H9 (cell line): ENCODE results near the gene CPT1A. TPM values are rescaled to one million over a fixed set of nuclear protein-coding genes. Genes with fewer than 3 reads are reported as not detected.

ENCODE experiments used
- DNase-seq: peaks from one replicate; pipeline ENCODE4 v3.0.0-alpha.2; 2017
- H2AFZ ChIP-seq: one replicate; pipeline ENCODE4 v1.6.1; 2013; ENCODE audit warnings: mild to moderate bottlenecking, low read length, control low read depth, moderate library complexity
- H2AK5ac ChIP-seq: 2 replicates; pipeline ENCODE4 v1.6.1; 2013; ENCODE audit warnings: low read length, control low read depth, mixed read lengths; ENCODE audit not compliant: insufficient read length
- H2BK120ac ChIP-seq: one replicate; pipeline ENCODE4 v1.6.1; 2013; ENCODE audit warnings: low read depth, mild to moderate bottlenecking, low read length, control low read depth, inconsistent platforms; ENCODE audit not compliant: poor library complexity, severe bottlenecking
- H2BK12ac ChIP-seq: 2 replicates; pipeline ENCODE4 v1.6.1; 2013; ENCODE audit warnings: low read length, control low read depth, mixed read lengths, low read depth; ENCODE audit not compliant: insufficient read length
- H2BK15ac ChIP-seq: 2 replicates; pipeline ENCODE4 v1.6.1; 2013; ENCODE audit warnings: low read depth, low read length, control low read depth
- H2BK20ac ChIP-seq: one replicate; pipeline ENCODE4 v1.6.1; 2013; ENCODE audit warnings: low read depth, mild to moderate bottlenecking, low read length, control low read depth, inconsistent platforms; ENCODE audit not compliant: poor library complexity, severe bottlenecking
- H2BK5ac ChIP-seq: 2 replicates; pipeline ENCODE4 v1.6.1; 2013; ENCODE audit warnings: low read length, control low read depth, mixed read lengths; ENCODE audit not compliant: insufficient read length
- H3K14ac ChIP-seq: 2 replicates; pipeline ENCODE4 v1.6.1; 2013; ENCODE audit warnings: low read length, control low read depth; ENCODE audit not compliant: insufficient read depth
- H3K18ac ChIP-seq: 2 replicates; pipeline ENCODE4 v1.6.1; 2013; ENCODE audit warnings: low read depth, mild to moderate bottlenecking, mixed read lengths, low read length, control low read depth; ENCODE audit not compliant: insufficient read length
- H3K23ac ChIP-seq: 2 replicates; pipeline ENCODE4 v1.6.1; 2013; ENCODE audit warnings: low read length, control low read depth, mixed read lengths, low read depth; ENCODE audit not compliant: insufficient read length
- H3K23me2 ChIP-seq: 2 replicates; pipeline ENCODE4 v1.6.1; 2013; ENCODE audit warnings: low read depth, mild to moderate bottlenecking, mixed read lengths, low read length, control low read depth; ENCODE audit not compliant: insufficient read length, poor library complexity, severe bottlenecking
- H3K27ac ChIP-seq: 2 replicates; pipeline ENCODE4 v1.5.1; 2013; ENCODE audit warnings: low read length, control low read depth, mixed read lengths, low read depth; ENCODE audit not compliant: insufficient read length
- H3K27me3 ChIP-seq: 2 replicates; pipeline ENCODE4 v1.6.1; 2013; ENCODE audit warnings: low read length, control low read depth, inconsistent platforms; ENCODE audit not compliant: insufficient read depth
- H3K4ac ChIP-seq: 2 replicates; pipeline ENCODE4 v1.6.1; 2013; ENCODE audit warnings: low read depth, mild to moderate bottlenecking, control low read depth, inconsistent platforms, low read length, moderate library complexity
- H3K4me1 ChIP-seq: 2 replicates; pipeline ENCODE4 v1.6.1; 2013; ENCODE audit warnings: low read length, control low read depth, inconsistent platforms; ENCODE audit not compliant: insufficient read depth
- H3K4me2 ChIP-seq: 2 replicates; pipeline ENCODE4 v1.6.1; 2013; ENCODE audit warnings: low read length, control low read depth, mixed read lengths; ENCODE audit not compliant: insufficient read length, insufficient read depth
- H3K56ac ChIP-seq: 2 replicates; pipeline ENCODE4 v1.6.1; 2013; ENCODE audit warnings: low read depth, mild to moderate bottlenecking, mixed read lengths, low read length, control low read depth; ENCODE audit not compliant: insufficient read length
- H3K79me1 ChIP-seq: 2 replicates; pipeline ENCODE4 v1.6.1; 2013; ENCODE audit warnings: low read depth, mild to moderate bottlenecking, moderate library complexity, low read length, control low read depth, inconsistent platforms; ENCODE audit not compliant: insufficient read depth, poor library complexity, severe bottlenecking
- H3K79me2 ChIP-seq: 2 replicates; pipeline ENCODE4 v1.6.1; 2013; ENCODE audit warnings: low read length, control low read depth, inconsistent platforms; ENCODE audit not compliant: insufficient read depth
- H3K9ac ChIP-seq: 2 replicates; pipeline ENCODE4 v1.6.1; 2013; ENCODE audit warnings: low read length, control low read depth, mixed read lengths; ENCODE audit not compliant: insufficient read length; ENCODE audit errors: extremely low read depth
- H3K9me3 ChIP-seq: one replicate; pipeline ENCODE4 v1.6.1; 2013; ENCODE audit warnings: low read depth, low read length, inconsistent platforms; ENCODE audit not compliant: control insufficient read depth
- H3T11ph ChIP-seq: one replicate; pipeline ENCODE4 v1.6.1; 2013; ENCODE audit warnings: mild to moderate bottlenecking, low read length, control low read depth, inconsistent platforms
- H4K20me1 ChIP-seq: one replicate; pipeline ENCODE4 v1.6.1; 2013; ENCODE audit not compliant: control insufficient read depth, insufficient read length, insufficient read depth
- H4K5ac ChIP-seq: 2 replicates; pipeline ENCODE4 v1.6.1; 2013; ENCODE audit warnings: low read depth, mild to moderate bottlenecking, mixed read lengths, low read length, control low read depth; ENCODE audit not compliant: insufficient read length
- H4K8ac ChIP-seq: replicated peaks from 2 replicates; pipeline ENCODE4 v1.6.1; 2013; ENCODE audit warnings: low read length, control low read depth, mixed read lengths, low read depth; ENCODE audit not compliant: insufficient read length
- H4K91ac ChIP-seq: 2 replicates; pipeline ENCODE4 v1.6.1; 2013; ENCODE audit warnings: low read depth, mild to moderate bottlenecking, moderate library complexity, mixed read lengths, low read length, control low read depth; ENCODE audit not compliant: insufficient read length
- H3K27ac Mint-ChIP-seq, 3 experiments: 2 replicates in 2 of 3; 3 replicates in 1 of 3; pipeline ENCODE4 v1.8.0; 2020 to 2021; ENCODE audit warnings: mixed read lengths in 3 of 3, mild to moderate bottlenecking in 1 of 3, moderate library complexity in 1 of 3
- H3K27me3 Mint-ChIP-seq: 2 replicates; pipeline ENCODE4 v1.8.0; 2021; ENCODE audit warnings: low read depth, mild to moderate bottlenecking, moderate library complexity, mixed read lengths
- H3K36me3 Mint-ChIP-seq, 3 experiments: 2 replicates in 2 of 3; 3 replicates in 1 of 3; pipeline ENCODE4 v1.8.0; 2020 to 2021; ENCODE audit warnings: low read depth in 3 of 3, mixed read lengths in 3 of 3; ENCODE audit not compliant: insufficient read depth in 1 of 3
- H3K4me1 Mint-ChIP-seq, 2 experiments: 2 replicates each; pipeline ENCODE4 v1.8.0; 2020; ENCODE audit warnings: mixed read lengths in 2 of 2
- H3K4me3 Mint-ChIP-seq, 2 experiments: 2 replicates in 1 of 2; 3 replicates in 1 of 2; pipeline ENCODE4 v1.8.0; 2020 to 2021; ENCODE audit warnings: mild to moderate bottlenecking in 2 of 2, mixed read lengths in 2 of 2, moderate library complexity in 1 of 2
- H3K9me3 Mint-ChIP-seq, 2 experiments: 2 replicates in 1 of 2; 3 replicates in 1 of 2; pipeline ENCODE4 v1.8.0; 2020; ENCODE audit warnings: mild to moderate bottlenecking in 2 of 2, mixed read lengths in 2 of 2, moderate library complexity in 1 of 2
- WGBS: extraction: QIAGEN DNeasy Blood & Tissue Kit; methylation state at CpG from one replicate; pipeline ENCODE4 v1.1.7; 2013; ENCODE audit warnings: missing lambda C conversion rate, low lambda C conversion rate, mixed read lengths; ENCODE audit not compliant: insufficient read length; ENCODE audit errors: extremely low coverage; 5-methylcytosine and 5-hydroxymethylcytosine counted together
- total RNA-seq: library from RNA; stranded (reverse); gene quantifications from 2 replicates; pipeline ENCODE4 v1.2.1, GENCODE V29; 2021
- TF ChIP-seq, protein P1 (sequence below): fragments of 200-600 bp; sonication (generic); conservative IDR thresholded peaks from 3 replicates; pipeline ENCODE4 v1.8.0; 2021; ENCODE audit warnings: antibody characterized with exemption, mild to moderate bottlenecking

The CPT1A gene
- total RNA-seq, 1 experiment from 2014 or later, result 7.5 TPM

DNA sequence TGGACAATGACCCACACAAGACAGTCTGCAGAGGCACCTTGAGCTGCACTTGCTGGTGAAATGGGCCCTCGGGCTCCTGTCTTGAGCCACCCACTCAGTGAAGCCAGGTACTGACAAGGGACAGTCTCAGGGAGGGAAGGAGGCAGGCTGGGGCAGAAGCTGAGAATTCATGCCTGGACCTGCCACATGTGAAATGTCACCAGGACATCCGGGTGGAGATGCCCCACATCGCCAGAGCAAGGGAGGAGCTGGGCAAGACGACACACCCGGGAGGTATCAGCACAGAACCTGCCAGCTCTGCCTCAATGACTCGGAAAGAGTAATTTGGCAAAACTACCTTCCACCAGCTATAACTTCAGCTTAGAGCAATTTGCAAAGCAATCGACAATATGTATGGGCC lies 23.5 kb downstream of the CPT1A start:
- Histone ChIP-seq H3K18ac (no peak overlapping the region), H3K4me1 (no peaks in the 10 kb centered on the region; the same call in 1 of the 2 replicates), H2BK120ac (no peak overlapping the region), H2BK12ac (no peak overlapping the region), H3K4me2 (no peak overlapping the region), H3K79me2 (no peaks in the 10 kb centered on the region), H3K9ac (no peak overlapping the region), H3K27ac (no peak overlapping the region), H3K9me3 (no peaks in the 10 kb centered on the region), H3K27me3 (no peaks in the 10 kb centered on the region), H4K91ac (no peak overlapping the region), H2BK20ac (no peak overlapping the region), H3K14ac (no peak overlapping the region; the same call in 1 of the 2 replicates), H4K5ac (no peak overlapping the region), H3K79me1 (no peaks in the 10 kb centered on the region), H3K4ac (no peak overlapping the region), H4K20me1 (no peaks in the 10 kb centered on the region), H2AK5ac (no peak overlapping the region), H3K56ac (no peak overlapping the region), H3K23ac (no peak overlapping the region), H2AFZ (no peak overlapping the region), H3T11ph (no peak overlapping the region), H2BK5ac (no peak overlapping the region), H2BK15ac (no peak overlapping the region), H4K8ac (no peak overlapping the region), H3K23me2 (no peaks in the 10 kb centered on the region)
- Mint-ChIP-seq H3K4me3 (no peak overlapping the region), H3K27ac (no peak overlapping the region; a peak in 1 of 7 replicates), H3K27me3 (no peaks in the 10 kb centered on the region), H3K4me1 (peaks cover 0 to 4% of the 10 kb centered on the region in 2 experiments; a peak in 3 of 4 replicates), H3K36me3 (no peaks in the 10 kb centered on the region), H3K9me3 (no peaks in the 10 kb centered on the region; a peak in 1 of 5 replicates)
- no peak for DNase-seq
- TF ChIP-seq, protein P1, sequence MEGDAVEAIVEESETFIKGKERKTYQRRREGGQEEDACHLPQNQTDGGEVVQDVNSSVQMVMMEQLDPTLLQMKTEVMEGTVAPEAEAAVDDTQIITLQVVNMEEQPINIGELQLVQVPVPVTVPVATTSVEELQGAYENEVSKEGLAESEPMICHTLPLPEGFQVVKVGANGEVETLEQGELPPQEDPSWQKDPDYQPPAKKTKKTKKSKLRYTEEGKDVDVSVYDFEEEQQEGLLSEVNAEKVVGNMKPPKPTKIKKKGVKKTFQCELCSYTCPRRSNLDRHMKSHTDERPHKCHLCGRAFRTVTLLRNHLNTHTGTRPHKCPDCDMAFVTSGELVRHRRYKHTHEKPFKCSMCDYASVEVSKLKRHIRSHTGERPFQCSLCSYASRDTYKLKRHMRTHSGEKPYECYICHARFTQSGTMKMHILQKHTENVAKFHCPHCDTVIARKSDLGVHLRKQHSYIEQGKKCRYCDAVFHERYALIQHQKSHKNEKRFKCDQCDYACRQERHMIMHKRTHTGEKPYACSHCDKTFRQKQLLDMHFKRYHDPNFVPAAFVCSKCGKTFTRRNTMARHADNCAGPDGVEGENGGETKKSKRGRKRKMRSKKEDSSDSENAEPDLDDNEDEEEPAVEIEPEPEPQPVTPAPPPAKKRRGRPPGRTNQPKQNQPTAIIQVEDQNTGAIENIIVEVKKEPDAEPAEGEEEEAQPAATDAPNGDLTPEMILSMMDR, result no peak
- no CpG with 5 or more reads among the region's 7 CpGs for WGBS
